GM18873 (cell line): ENCODE results near the gene CHRM5.
"Not testable (repeated sequence)": the region's sequence is repeated elsewhere in the genome, so short reads cannot be mapped to it uniquely, and the experiment has no call there.

Experiments
- ATAC-seq: cut with Tn5 transposase; IDR thresholded peaks from one replicate; pipeline ENCODE4 v1.9.1; 2021; ENCODE audit warnings: mild to moderate bottlenecking, moderate library complexity, moderate number of reproducible peaks; ENCODE audit not compliant: unreplicated experiment, low FRiP score

CHRM5 gene

DNA sequence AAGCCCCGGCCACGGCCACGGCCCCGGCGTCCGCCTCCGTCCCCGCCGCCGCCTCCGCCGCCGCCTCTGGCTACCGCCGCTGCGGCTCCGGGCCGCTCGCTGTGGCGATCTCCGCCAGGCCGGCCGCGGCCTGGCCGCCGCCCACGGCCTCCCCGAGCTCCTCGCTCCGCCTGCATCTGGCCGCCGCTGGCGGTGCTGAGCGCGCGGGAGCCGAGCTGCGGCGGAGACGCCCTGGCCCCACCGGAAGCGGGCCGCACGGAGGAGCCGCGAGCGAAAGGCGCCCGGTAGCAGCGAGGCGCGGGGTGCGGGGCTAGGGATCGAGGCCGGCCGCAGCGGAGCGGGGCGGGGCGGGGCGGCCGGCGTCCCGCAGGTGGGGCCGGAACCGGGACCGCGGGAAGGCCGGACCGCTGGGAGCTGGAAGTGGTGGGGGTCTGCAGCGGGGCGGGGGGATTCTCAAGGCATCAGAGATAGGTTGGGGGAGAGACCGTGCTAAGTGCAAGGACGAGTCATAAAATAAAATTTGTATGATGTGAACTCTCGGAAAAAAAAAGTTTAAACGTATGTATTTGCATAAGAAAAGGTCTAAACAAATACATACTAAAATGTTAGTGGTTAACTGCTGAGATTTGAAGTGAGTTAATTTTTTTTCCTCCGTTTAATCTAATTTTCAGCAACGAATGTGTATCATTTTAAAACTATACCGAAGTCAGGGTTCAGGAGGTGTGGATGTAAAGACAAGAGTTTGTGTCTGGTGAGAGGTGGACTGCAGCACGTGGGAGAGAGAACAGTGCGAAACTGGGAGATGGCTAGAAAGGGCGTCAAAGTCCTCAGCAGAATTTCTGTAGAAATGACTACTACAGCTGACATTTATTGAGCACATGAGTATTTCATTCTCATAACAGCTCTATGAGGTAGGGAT, 70.8 kb downstream of the CHRM5 start, which contains the start of gene AVEN:
Gene AVEN, minus strand, starts transcription at position 334 of the 919 bp plus-strand sequence. Its CDS starts 158 bp downstream, at position 176.
- ATAC-seq, result peak; percentile 32

DNA sequence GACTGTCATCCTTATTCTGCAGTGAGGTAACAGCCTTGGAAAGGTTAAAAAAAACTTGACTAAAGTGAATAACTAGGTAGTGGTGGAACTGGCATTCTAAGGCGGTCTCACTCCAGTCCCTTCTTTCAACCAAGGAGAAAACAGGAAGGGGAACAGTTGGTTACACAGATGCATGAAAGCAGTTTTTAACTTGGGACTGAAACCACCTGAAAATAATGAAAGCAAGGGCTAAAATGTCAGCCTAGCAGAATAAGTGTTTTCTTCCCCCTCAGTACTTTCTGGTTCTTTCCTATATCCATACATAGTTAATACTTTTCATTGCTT, 71.5 kb downstream of the CHRM5 start:
- ATAC-seq, result no peak

DNA sequence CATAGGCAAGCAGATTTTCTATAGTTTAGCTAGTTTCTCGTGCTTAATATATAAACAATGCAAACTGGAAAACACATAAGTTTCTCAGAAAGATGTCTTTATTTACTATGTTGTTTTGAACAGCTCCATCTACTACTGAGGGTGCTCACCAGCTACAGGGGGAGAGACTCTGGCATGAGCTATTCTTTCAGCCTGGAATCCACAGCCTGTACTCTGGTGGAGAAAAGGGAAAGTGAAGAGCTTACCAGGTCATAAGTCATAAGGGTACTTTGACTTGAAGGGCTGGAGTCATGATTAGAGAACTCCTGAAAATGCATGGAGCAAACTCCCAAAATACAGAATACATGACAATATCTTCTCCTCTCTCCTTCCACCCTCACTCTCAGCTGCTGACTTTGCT, 75.1 kb downstream of the CHRM5 start:
- no peak for ATAC-seq

DNA sequence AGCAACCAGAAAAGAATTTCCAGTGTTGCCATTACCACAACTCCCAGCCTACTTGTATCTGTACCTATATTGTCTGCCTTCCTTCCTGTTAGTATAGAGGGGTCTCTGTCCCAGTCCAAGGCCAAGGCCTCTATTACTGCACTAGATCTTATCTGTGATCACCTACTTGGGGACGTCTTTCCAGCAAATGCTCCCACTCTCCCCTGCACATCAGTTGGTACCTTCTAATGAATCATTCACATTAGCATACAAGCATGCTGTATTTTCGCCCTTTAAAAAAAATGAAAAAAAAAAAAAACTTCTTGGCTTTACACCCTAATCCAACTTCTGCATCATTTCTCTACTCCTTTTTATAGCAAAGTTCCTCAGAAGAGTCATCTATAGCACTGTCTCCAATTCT, 75.5 kb downstream of the CHRM5 start:
- ATAC-seq, result no peak

DNA sequence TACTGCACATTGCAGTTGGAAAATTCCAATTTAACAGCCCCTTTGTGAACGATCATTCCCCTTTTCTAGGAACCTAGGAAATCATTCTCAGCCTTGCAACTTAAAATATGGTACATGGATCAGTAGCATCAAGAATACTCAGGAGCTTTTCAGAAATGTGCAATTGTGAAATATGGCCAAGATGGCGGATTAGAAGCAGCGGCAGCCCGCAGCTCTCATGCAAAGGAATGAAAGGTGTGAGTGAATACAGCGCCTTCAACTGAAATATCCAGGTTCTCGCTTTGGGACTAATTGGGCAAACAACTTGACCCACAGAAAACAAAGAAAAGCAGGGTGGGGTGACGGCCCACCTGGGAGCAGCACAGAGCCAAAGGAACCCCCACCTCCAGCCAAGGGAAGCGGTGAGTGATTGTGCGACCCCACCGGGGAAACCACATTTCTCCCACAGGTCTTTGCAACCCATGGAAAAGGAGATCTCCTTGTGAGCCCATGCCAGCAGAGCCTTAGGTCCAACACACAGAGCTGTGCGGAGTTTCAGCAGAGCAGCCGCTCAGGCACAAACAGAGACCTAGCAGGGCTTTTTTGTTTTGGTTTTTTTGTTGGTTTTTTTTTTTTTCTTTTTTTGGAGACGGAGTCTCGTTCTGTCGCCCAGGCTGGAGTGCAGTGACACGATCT, 78.3 kb downstream of the CHRM5 start:
- ATAC-seq, result no peak

DNA sequence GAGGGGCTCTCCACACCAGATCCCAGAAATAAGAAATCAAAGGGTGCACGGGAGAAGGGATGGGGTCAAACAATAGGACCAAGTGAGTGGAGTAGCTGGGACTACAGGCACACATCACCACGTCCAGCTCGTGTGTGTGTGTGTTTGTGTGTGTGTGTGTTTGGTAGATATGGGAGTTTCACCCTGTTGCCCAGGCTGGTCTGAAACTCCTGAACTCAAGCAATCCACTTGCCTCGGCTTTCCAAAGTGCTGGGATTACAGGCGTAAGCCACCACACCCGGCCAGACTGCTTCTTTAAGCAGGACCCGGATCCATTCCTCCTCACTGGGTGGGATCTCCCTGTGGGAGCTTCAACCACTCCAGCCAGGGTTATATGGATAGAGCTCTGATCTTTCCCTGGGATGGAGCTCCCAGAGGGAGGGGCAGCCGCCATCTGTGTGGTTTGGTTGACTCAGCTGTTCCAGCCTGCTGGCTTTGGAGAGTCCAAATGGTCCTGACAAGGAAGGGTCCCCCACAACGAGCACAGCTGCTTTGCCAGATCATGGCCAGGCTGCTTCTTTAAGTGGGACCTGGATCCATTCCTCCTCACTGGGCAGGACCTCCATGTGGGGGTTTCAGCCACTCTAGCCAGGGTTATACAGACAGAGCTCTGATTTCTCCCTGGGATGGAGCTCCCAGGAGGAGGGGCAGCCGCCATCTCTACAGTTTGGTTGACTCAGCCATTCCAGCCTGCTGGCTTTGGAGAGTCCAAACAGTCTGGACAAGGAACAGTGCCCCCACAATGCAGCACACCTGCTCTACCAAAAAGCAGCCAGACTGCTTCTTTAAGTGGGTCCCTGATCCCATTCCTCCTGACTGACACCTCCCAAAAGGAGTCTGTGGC, 79.8 kb downstream of the CHRM5 start:
- no peak for ATAC-seq

DNA sequence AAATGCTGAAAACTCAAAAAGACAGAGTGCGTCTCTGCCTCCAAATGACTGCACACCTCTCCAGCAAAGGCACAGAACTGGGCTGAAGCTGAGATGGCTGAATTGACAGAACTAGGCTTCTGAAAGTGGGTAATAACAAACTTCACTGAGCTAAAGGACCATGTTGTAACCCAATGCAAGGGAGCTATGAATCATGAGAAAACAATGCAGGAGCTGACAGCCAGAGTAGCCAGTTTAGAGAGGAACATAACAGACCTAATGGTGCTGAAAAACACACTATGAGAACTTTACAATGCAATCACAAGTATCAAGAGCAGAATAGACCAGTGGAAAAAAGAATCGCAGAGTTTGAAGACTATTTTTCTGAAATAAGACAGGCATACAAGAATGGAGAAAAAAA, 80.8 kb downstream of the CHRM5 start:
- ATAC-seq, result no peak

DNA sequence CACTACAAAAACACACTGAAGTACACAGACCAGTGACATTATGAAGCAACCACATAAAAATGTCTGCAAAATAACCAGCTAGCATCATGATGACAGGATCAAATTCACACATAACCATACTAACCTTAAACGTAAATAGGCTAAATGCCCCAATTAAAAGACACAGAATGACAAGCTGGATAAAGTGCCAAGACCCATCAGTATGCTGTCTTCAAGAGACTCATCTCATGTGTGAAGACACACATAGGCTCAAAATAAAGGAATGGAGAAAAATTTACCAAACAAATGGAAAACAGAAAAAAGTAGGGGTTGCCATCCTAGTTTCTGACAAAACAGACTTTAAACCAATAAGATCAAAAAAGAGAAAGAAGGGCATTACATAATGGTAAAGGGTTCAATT, 82.1 kb downstream of the CHRM5 start:
- not testable (repeated sequence) for ATAC-seq

DNA sequence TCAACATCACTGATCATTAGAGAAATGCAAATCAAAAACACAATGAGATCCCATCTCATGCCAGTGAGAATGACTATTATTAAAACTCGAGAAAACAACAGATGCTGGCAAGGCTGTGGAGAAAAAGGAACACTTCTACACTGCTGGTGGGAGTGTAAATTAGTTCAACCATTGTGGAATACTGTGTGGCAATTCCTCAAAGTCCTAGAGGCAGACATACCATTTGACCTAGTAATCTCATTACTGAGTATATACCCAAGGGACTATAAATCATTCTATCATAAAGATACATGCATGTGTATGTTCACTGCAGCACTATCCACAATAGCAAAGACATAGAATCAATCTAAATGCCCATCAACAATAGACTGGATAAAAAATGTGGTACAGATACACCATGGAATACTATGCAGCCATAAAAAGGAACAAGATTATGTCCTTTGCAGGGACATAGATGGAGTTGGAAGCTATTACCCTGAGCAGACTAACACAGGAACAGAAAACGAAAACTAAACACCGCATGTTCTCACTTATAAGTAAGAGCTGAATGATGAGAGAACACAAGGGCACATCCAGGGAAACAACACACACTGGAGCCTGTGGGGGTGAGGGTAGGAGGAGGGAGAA, 85.9 kb downstream of the CHRM5 start:
- no peak for ATAC-seq

DNA sequence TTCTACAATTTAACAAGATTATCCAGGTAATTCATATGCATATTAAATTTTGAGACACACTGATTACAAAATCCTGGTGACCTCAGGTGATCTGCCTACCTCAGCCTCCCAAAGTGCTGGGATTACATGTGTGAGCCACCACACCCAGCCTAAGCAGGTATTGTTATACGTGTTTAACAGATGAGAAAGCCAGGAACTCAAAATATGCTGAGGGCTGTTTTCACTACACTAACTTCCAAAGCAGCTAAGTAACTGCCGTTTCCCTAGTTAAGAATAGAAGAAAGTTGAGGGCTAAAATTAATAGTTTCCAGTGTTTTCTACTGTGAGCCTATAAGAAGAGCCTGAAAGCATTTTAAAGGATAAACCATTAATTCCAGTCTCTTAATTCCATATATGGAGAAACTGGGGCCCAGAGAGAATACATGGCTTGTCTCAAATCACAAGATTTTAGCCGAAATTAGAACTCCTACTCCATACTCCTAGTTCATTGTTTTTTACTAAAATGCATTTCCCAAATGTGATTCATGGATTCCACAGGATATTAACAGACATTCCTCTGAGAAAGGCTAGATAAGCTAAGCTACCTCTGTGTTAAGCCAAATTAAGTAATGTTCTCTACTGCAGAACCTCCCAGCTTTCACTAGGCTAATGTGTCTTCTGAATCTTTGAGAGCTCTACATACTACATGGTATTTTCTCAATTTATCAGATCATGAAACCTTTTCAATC, 87.7 kb downstream of the CHRM5 start:
- no peak for ATAC-seq

DNA sequence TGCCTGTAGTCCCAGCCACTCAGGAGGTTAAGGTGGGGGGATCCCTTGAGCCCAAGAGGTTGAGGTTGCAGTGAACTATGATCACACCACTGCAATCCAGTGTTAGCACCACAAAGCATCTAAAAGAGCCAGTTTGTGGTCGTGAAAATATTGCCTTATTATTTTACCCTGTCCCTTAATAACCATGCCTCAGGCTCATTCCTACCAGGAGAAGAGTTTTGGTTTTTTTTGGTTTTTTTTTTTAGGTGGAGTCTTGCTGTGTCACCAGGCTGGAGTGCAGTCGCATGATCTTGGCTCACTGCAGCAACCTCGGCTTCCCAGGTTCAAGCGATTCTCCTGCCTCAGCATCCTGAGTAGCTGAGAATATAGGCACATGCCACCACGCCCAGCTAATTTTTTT, 88.6 kb downstream of the CHRM5 start:
- no peak for ATAC-seq

DNA sequence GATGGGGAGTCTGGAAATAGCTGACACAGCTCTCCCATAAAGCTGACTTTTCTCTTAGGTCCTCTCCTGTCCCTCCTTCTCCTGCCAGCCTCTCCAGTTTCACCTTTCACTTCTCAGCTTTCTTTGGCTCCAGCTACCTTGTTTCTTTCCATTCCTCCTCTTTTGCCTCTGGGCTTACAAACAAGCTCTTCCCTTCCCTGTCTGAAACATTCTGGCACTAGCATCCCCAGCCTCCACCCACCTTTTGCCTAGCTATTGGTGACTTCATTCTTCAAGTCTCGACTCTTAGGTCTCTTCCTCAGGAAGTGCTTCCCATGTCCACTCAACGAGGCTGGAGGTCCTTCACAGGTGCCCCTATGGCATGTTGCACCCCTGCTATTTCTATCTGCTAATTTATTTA, 91.2 kb downstream of the CHRM5 start:
- no peak for ATAC-seq

DNA sequence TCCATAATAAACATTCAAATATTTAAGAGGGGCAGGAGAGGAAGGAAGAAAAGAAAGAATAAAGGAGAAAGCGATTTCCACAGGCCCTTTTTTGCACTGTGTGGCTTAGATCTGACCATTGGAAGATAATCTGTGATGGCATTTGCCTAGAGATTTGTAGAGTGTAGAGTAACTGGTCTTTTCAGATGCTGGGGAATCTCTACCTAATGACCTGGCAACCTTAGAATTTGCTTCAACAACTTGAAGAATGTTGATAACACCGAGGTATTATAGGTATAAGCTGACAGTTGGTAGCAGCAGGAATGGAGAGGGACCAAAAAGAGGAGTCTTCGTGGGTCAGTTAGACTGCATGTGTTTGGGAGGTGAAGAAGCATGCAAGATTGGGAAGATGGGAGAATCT, 91.6 kb downstream of the CHRM5 start:
- no peak for ATAC-seq

DNA sequence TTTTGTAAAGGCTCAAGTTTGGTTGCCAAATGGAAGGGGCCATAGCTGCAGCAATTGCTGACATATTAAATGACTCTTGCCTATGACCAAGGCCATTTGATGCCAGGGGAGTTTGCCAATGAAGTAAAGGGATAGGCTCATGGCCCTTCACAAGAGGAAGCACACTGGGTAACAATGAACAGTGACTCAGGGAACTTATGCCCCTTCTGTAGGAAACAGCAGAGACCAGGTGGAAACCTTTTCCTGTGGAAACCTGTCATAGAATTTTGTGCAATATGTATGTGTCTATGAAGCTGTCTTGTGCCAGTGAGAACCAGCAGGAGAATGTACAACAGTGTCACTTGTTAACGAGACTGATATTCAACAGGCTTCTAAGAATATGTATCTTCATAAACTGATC, 96.1 kb downstream of the CHRM5 start:
- ATAC-seq, result no peak

DNA sequence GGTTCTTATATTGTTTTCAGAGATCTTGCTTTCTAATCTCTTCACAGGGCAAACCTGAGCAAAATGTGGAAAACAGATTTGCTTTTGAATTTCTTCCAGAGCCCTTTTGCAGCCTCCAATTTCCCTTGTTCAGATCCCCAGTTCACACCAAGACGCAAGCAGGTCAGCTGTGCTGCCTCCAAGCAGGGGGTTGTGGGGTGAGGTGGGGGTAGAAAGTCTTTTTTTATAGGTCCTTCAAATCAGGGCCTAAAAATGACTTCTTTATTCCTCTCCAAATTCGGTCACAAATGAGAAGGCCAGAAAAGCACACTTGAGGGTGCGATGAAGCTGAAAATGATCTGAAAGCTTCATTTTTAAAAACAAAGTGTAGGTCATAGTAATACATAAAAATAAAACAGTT, 97.0 kb downstream of the CHRM5 start:
- no peak for ATAC-seq

DNA sequence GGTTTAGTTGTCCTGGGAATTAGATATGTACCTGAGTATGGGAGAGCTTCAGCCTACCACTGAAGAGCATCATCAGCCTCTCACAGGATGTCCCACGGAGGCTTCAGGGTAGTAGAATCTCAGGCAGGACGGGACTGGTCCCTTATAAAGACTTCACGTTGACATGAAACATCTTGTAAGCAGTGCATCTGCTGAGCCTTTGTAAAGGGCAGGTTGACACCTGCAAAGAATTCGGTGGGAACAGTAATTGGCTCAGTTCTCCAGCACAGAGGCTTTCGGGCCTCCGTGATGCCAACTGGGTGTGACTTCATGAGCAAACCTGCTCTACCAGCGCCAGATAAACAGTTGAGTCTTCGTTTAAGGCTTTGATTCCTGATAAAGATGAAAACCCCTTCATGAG, 97.6 kb downstream of the CHRM5 start:
- ATAC-seq, result no peak

DNA sequence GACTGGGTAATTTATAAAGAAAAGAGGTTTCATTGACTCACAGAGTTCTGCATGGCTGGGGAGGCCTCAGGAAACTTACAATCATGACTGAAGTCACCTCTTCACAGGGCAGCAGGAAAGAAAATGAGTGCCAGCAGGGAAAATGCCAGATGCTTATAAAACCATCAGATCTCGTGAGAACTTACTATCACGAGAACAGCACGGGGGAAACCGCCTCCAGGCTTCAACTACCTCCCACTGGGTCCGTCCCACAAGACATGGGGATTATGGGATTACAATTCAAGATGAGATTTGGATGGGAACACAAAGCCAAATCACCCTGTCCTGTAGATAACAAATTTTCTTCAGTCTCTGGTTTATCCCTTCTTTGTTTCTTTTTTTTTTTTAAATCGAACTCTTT, 101.7 kb downstream of the CHRM5 start:
- no peak for ATAC-seq

DNA sequence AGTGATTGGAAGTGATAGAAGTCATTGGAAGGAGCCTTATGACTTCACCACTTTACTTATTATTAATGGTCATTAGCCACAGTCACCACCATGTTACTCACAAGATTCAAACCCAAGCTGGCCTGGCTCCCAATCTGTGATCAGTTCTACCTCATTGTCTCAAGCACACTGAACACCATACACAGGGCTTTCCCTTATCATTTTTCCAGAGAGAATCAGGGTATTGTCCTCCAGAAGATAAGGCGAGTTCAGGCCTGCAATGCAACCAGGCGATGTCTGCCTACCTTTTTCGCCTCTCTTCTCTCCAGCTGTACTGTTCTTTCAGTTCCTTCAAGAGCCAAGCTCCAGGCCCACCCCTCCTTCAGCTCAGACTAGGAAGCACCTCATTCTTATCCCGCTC, 108.5 kb downstream of the CHRM5 start:
- ATAC-seq, result no peak

DNA sequence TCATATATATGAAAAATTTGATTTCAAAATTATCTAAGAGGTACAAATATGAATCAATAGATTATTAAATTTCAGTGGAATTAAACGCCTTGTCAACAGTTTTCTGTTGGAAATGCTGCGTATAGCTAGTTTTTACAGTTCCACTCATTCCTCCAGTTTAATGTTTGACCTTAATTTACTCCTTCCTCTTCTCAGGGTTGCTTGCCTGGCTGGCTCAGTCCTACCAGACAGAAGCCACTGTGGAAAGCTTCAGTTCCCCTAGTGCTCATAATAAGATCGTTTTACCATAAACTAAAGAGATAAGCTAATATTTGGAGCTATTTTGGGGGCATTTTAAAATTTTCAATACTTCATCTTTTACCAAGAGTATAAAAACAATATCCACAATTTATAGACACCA, 110.6 kb downstream of the CHRM5 start:
- ATAC-seq, result no peak

DNA sequence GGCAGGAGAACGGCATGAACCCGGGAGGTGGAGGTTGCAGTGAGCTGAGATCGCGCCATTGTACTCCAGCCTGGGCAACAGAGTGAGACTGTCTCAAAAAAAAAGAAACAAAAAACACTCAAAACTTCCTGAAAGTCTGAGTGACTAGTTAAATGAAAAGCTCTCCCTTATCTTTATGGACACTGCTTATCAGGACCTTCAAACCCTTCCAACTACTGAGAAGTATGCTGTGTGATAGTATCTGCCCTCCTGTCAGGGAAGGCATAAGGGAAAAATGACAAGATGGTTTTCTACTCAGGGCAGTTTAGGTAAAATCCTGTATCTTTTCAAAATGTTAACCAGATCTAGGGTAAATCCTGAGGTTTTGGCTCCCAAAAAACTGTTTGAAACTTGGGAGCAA, 111.6 kb downstream of the CHRM5 start:
- ATAC-seq, result no peak
